HG02642 (cell line): ENCODE results near the gene RALGAPA1.
"Not testable (repeated sequence)": the region's sequence is repeated elsewhere in the genome, so short reads cannot be mapped to it uniquely, and the experiment has no call there.

Source experiments
- ATAC-seq: cut with Tn5 transposase; IDR thresholded peaks from one replicate; pipeline ENCODE4 v1.9.1; 2021; ENCODE audit warnings: mild to moderate bottlenecking; ENCODE audit not compliant: unreplicated experiment, poor library complexity

The RALGAPA1 gene

GRCh38 chr14:35705636-35706035, 103.5 kb downstream of the RALGAPA1 start:
- no peak for ATAC-seq

- ATAC-seq, result no peak
These were observed 104.2 kb downstream of the RALGAPA1 start for GRCh38 chr14:35704793-35705493.

- ATAC-seq, result no peak
These were observed 107.6 kb downstream of the RALGAPA1 start for GRCh38 chr14:35701531-35701930.

GRCh38 chr14:35699791-35700444, 109.2 kb downstream of the RALGAPA1 start:
- no peak for ATAC-seq

DNA sequence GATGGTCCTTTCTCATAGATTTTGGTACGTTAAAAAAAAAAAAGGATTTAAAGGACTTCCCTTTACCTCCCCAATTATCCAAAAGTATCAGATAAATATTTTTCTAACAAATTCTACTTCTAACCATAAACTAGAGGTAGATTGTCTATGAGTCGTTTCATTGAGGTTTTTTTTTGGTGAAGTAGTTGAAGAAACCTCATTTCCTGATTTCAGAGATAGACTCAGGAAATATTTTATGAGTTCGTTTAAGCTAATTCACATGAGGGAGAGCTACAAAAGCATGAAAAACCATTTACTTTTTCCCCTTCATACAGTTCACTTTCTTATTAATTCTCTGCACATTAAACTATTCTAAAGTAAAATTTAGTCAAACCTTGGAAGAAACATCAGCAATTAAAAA, 112.5 kb downstream of the RALGAPA1 start:
- no peak for ATAC-seq

- ATAC-seq, result no peak
These were observed 113.0 kb downstream of the RALGAPA1 start for GRCh38 chr14:35696119-35696518.

DNA sequence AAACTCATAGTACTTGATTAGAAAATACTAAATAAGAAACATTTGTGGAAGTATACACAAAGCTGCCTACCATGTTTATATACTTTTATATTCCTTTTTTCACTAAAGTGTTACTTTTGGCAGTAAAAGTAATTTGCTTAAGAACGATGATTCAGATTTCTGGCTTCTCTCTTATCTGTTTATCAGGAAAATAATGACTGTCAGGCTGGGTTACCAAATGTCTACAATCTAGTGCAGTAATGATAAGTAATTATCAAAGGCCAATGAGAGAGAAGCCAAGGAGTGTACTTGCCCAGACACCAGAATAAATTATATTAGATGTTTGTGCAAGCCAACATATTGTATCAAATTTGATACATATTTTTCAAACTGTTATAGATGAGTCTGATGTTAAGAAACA, 113.4 kb downstream of the RALGAPA1 start:
- ATAC-seq, result no peak

GRCh38 chr14:35695072-35695471, 114.0 kb downstream of the RALGAPA1 start:
- ATAC-seq, result no peak

GRCh38 chr14:35689000-35689460, 120.1 kb downstream of the RALGAPA1 start:
- peak; percentile 43 for ATAC-seq

DNA sequence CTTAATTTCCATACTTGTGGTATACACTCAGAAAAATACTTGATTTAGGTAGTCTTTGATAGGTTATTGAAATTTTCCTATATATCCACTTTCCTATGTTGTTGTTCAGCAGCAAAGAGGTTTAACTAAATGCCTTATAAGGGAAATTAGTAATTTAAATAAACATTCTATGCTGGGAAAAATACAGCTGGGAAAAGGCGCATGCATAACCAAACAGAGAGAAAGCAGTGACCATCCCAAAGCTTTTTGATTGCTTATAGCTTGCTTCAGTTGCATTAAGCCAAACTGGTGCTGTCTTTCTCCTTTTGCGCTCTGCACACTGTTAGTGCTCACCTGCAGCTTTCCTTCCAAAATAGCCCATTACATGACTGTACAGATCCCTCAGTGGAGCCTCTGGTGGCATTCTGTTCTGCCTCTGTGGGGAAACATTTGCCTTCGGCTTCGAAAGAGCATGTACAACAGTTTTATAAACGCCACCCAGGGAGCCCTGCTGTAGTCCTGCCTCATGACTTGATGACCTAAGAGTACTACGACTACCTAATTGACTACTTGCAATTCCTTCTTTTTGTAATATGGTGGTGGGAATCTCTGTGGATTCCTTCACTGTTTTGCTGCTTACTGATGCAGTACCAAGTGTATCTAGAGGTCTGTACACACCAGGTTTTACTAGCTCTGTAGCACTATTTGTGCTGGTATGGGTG, 120.8 kb downstream of the RALGAPA1 start:
- ATAC-seq, result peak; percentile 18

GRCh38 chr14:35687335-35687939, 121.7 kb downstream of the RALGAPA1 start:
- peak; percentile 52 for ATAC-seq

- not testable (repeated sequence) for ATAC-seq
These were observed 125.4 kb downstream of the RALGAPA1 start for GRCh38 chr14:35683688-35684087.

- ATAC-seq, result no peak
These were observed 126.3 kb downstream of the RALGAPA1 start for GRCh38 chr14:35682802-35683201.

DNA sequence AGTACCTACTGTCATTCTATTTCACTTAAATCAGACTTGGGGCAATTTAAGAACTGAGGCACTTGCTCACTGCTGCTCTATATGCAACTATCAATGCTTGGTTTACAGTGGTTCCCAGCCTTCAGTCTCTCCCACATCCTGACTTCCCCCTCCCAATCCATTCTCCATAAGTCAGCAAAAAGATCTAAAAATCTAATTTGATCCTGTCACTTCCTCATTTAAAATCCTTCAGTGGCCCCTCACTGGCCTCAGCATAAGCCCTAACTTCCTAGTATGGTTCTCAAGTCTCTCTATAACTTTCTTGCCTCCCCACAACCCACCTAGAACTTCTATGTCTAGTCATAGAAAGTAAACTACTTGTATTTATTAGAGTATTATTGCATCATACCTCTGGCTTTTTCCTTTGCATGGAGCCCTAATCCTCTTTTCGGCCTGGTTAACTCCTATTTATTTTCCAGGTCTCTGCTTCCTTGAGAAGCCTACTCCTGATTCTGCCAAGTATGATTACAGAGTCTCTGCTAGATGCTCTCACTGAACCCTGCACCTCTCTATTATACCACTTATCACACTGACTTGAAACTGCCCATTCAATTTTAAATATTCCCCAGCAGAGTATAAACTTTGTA, 130.6 kb downstream of the RALGAPA1 start:
- ATAC-seq, result no peak

GRCh38 chr14:35669782-35670181, 139.3 kb downstream of the RALGAPA1 start:
- ATAC-seq, result no peak

DNA sequence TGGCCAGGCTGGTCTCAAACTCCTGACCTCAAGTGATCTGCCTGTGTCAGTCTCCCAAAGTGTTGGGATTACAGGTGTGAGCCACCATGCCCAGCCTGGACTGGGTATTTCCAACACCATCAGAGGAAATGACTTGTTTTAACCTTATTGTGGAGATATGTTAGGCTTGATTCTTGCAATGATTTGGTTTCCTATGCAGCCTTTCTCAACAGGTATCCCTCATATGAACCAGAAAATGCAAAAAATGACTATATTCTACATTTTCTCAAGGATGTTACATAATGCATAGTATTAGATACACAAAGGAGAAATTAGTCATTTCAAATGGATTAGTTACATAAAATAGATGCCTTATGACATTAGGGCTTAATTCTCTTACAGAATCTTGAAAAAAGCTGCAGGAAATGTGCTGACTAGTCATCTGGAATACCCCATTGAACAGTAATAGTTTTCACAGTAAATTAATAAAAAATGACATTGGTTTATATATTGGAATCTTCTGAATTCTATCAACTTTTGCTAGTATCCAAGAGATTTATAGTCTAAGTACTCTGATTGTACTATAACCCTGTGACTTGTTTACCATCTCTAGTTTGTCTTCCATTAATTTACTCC, 142.6 kb downstream of the RALGAPA1 start:
- ATAC-seq, result no peak

DNA sequence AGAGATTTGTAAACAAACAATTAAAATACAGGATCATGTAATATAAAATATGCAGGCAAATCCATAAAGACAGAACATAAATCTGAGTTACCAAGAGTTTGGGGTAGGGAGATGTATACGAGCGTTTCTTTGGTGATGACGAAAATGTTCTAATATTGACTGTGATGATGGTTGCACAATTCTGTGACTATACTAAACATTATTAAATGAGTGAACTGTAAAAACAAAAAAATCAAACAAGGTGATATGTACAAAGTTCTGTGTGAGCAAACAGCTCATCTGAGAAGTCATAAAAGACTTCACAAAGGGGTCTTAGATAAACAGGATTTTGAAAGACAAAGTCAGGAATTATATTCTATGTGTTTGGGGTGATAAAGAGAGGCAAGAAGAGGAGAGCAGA, 147.2 kb downstream of the RALGAPA1 start:
- no peak for ATAC-seq

DNA sequence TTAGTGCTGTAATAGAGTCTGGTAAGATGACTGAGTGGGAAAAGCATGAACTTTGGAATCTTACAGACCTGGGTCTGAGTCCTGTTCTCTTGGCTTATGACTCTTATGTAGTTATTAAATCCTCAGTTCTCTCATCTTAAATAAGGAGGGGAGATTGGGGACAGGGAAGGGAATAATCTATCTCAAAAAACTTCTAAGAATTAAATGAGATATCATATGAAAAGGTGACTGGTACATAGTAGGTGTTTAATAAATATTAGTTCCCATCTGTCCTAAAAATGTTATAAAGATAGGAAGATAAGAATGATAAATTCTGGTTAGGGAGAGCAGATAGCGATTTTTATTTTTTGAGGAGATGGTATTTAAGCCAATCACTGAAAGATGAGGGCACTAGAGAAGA, 156.1 kb downstream of the RALGAPA1 start:
- no peak for ATAC-seq

DNA sequence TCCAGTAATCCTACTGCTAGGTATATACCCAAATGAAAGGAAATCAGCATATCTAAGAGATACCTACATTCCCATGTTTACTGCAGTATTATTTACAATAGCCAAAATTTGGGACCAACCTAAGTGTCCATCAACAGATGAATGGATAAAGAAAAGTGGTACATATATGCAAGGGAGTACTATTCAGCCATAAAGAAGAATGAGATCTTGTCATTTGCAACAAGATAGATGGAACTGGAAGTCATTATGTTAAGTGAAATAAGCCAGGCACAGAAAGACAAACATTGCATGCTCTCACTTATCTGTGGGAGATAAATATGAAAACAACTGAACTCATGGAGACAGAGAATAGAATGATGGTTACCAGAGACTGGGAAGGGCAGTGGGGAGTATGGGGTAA, 165.6 kb downstream of the RALGAPA1 start:
- ATAC-seq, result no peak

- ATAC-seq, result no peak
These were observed 171.2 kb downstream of the RALGAPA1 start for GRCh38 chr14:35637851-35638250.
